ENCODE results near the gene PEAK1.
A peak's percentile ranks its signal among the peaks of the same experiment; 100 is the strongest.
"Not testable (repeated sequence)": the region's sequence is repeated elsewhere in the genome, so short reads cannot be mapped to it uniquely, and the experiment has no call there.

The PEAK1 gene

DNA sequence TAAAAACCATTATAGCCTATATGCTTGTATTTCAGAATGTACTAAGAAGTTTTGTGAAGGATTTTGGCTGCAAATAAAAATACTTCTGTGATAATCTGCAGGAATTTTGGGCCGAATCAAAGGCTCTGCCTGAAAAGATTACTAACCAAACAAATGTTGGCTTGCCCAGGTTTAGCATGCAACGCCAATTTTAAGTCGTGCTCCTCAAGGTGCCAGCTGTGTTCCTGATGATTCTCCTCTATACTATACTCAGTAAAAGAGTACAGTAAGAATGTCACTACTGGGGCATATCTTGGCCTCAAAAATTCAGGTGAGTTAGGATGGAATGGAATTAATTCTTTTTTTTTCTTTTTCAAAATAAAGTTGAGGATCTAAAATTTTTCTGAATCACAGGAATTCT, 198.2 kb downstream of the PEAK1 start:
- no peak for DNase-seq (ENCODE audit: low read depth)

DNA sequence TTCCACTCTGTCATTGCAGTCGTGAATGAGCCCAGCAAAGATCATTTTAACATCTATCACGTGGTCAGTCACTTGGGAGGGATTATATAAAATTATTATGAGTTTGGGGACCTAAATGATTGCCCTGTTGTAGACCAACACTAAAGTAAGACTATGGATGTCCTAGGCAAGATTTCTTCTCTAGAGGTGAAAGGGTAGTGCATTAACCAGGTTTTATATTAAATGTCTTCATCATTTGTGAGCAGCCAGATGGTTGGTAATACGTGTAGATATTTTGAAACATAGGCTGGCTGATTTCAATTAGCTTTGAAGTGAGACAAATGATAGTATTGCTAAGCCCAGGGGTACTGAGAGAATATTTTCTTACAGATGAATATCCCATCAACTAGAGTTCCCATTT, 198.7 kb downstream of the PEAK1 start:
- DNase-seq (ENCODE audit: low read depth), result no peak

DNA sequence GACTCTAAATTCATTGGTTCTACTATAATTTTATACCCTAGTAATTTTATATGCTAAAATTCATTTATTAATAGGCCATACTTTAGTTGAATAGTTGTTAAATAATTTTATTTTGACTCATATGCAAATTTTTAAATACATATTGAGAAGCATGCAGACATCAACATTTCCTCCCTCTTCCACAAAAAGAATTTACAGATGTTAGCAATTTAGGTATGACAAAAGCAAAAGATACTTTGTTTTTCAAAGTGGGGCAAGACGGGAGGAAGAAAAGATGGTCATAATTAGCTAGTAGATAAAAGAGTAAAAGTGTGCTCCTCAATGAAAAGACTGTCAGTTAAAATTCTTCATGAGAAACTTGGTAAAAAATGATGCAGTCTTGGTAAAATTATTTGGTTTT, 200.1 kb downstream of the PEAK1 start:
- no peak for DNase-seq (ENCODE audit: low read depth)

DNA sequence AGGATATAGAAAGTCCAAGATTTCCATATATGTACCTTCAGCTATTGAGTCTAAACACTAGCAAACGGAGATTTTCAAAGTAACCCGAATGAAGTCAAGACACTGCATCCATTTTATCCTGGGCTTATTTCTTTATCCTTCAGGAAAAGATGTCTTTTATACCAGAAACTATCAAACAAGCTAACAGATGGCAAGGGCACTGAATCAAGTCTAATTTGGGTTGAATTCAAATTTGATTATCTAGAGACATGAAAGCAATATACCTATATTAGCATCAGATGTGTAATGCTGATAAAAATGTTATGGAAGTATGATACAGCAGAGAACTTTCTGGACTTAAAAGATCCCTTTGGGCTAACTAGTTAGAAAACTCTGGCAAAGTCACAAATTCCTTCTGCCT, 210.7 kb downstream of the PEAK1 start:
- no peak for DNase-seq (ENCODE audit: low read depth)

DNA sequence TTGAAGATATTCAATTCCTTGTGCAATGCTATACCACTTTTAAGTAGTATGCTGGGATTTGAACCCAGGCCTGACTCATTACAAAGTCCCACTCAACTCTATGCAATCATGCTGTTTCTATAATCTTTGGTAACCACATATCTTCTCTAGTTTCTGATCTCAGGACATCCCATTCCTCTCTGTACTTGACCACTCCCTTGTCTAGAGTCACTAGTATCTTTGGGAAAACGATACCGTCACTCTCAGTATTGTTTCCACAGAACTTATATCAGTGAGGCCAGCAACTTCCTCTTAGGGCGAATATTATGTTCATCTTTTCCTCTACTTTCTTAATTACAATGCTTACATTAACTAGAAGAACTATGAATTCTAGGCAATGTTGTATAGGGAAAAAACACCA, 211.7 kb downstream of the PEAK1 start:
- DNase-seq (ENCODE audit: low read depth), result no peak

DNA sequence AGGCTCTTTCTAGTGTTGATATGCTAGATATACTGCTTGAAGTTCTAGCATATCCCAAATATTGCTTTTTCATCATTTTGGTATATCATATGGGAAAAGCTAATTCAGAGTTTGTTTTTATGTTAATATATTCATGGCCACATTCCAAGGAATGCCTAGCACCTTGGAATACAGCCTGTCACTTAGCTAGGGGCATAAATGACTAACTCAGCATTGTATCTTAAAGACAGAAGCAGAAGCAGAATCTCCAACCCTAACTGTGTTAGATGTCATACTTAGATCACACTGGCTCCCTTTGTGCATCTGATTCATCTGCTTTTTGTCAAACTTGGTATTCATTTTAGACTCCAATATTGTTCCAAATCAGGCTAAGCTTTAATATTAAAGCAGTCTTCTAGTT, 218.2 kb downstream of the PEAK1 start:
- DNase-seq (ENCODE audit: low read depth), result no peak

DNA sequence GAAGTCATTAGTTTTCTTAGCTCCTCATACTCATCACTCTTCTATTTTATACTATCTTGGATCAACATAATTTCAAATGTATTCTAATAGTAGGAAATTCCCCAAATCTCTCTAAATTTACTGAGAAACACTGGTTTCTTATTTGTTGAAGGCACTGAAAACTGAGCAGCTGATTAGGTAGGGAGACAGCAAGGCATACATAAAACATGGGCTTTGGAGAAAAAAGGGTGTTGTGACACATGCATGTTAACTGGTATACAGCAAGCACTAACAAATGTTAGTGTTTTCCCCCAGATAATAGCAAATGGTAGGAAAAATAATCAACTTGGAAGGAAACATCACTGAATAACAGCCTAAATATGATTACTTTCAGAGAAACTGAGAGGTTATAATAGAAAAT, 223.5 kb downstream of the PEAK1 start:
- no peak for DNase-seq (ENCODE audit: low read depth)

DNA sequence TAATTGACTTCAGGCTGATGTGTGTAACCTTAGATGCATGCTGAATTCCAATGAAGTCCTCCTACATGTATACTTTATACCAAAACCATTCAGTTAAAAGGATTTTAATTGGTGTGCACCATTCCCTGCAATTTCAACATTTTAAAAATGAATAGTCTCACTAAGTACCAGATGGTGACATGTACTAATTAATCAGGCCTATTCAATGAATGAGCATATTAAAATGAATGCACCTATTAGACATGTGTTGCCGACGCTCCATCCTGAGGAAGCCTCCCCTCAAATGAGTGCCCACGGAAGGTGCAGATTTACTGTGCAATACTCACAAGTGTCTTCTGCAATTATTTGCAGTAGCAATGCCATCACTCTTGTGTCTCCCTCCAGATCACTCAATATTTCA, 224.3 kb downstream of the PEAK1 start:
- no peak for DNase-seq (ENCODE audit: low read depth)

DNA sequence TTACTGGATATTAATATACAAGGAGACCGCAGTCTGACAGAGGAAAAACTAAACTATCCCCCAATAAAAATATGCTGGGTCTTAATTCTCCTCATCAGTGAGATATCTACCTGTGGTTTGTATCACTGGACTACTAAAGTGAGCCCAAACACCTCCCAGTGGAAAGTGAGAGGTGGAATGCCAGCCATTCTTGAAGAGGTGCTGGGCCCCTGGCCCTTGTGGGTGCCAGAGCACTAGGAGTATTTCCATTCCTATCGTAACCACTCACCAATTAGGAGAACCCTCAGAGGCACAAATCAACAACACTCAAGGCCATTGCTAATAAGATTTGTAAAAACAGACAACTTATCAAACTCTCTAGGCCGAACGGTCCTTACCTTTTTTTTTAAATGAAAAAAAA, 227.5 kb downstream of the PEAK1 start:
- no peak for DNase-seq (ENCODE audit: low read depth)

DNA sequence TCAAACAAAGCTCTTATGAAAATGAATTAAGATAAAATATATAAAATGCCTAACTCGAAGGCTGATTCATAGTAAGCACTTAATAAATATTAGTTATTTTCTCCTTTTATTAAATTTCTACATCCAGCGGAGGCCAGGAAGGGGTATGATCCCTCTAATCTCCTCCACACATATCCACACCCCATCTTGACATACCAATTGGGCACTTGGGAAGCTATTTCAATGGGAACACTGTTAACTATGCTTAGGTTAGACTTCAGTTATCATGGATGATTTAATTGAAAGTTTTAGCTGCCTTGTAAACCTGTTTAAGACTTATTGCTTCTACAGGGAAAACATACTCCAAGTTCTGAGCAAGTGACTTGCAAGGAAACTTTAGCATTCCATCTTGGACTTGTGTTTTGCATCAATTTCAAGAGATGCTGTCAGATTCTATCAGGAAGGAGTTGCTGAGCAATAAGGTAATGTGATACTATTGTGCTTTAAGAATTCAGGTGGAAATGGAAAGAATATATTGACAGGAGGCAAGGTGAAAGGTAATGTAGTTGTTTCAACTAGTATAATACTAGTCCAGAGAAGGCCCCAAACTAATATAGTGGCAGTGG, 228.6 kb downstream of the PEAK1 start:
- DNase-seq (ENCODE audit: low read depth), result no peak

DNA sequence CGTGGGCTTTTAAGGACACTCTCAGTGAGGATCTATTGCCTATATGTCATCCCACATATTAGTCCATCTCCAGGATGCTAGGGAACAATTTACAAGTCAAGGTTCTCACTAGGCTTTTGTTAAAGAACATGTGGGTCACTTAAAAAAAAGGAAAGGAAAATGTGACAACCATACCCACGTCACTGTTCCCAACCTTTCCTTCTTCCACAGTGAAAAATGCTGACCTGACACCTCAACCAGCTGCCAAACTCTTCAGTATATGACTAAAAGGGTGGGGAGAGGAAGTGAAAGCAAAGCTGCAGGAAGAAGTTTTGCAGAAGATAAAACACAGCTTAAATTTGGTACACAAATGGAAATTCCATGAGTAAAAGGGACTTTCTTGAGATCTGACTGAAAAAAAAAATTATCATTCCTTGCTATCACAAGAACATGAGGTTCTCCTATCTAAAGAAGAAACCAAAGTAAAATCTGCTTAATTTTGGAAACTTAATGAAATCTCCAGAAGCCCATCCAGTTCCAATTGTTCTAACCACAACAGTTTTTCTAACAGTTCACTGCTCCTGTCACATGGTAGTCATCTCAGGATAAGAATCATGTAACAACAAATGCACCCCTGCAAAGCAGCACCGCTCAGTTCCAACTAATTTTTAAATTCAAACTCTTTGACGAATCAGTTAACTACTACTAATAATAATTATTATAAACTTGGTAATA, 232.0 kb downstream of the PEAK1 start:
- DNase-seq (ENCODE audit: low read depth), result peak; percentile 47

DNA sequence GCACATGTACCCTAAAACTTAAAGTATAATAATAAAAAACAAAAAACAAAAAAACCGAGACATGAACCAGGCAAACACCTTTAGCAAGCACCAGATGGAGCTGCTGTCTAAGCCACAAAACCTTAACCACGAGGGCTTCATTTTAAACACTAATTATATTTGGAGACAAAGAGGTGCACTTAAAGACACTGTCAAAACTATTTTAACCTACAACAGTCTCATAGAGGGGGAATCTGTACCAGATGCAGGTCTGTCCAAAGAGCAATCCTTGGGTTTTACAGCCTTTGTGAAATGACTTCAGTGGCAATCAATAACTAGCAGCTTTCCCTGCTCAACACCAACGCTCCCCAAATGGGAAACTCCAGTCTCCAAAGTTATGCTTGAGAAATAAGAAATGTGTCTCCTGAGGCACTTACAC, 233.3 kb downstream of the PEAK1 start:
- peak; percentile 30 for DNase-seq (ENCODE audit: low read depth)

DNA sequence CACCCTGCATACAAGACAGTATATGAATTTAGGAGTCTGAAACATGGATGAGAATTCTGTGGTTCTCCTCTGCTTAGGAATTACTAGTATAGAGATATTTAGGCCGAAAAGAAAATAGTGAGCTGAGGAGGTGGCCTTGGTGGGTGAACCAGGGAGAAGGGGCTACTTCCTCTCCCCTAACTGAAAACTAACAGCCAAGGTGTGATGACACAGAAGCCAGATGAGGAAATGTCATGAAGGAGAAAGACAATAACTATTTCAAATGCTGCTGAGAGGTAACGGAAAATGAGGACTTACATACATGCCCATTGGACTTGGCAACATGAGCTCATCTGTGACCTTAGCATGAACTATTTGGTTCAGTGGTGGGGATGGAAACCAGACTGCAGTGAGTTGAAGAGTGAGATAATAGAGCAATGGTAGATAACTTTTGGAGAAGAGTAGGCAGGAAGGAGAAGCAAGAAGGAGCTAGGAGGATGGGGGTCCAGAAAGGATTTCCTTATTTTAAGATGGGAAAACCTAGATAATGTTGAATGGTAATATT, 234.6 kb downstream of the PEAK1 start:
- DNase-seq (ENCODE audit: low read depth), result no peak

DNA sequence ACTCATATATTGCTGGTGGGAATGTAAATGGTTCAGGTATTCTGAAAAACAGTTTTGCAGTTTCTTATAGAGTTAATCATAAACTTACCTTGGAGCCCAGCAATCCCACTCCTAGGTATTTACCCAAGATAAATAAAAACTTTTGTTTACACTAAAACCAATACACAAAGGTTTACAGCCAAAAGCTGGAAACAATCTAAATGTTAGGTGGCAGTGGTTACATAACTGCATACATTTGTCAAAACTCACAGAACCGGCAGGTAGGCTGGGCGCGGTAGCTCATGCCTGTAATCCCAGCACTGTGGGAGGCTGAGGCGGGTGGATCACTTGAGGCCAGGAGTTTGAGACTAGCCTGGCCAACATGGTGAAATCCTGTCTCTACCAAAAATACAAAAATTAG, 235.6 kb downstream of the PEAK1 start:
- DNase-seq (ENCODE audit: low read depth), result not testable (repeated sequence)

DNA sequence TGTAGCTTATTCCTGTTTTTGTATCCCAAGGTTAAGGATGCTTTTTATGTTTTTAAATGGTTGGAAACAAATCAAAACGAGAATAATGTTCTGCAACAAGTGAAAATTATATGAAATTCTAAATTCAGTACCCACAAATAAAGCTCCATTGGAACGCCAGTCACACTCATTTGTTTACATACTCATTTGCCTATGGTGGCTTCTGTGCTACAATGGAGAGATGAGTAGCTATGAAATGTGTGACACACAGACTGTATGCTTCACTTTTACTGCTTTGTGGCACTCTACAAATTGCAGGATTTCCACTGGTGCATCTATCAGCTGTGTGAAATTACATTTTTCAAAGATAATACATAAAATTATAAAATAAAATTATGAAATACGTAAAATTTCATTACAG, 236.8 kb downstream of the PEAK1 start:
- DNase-seq (ENCODE audit: low read depth), result no peak

DNA sequence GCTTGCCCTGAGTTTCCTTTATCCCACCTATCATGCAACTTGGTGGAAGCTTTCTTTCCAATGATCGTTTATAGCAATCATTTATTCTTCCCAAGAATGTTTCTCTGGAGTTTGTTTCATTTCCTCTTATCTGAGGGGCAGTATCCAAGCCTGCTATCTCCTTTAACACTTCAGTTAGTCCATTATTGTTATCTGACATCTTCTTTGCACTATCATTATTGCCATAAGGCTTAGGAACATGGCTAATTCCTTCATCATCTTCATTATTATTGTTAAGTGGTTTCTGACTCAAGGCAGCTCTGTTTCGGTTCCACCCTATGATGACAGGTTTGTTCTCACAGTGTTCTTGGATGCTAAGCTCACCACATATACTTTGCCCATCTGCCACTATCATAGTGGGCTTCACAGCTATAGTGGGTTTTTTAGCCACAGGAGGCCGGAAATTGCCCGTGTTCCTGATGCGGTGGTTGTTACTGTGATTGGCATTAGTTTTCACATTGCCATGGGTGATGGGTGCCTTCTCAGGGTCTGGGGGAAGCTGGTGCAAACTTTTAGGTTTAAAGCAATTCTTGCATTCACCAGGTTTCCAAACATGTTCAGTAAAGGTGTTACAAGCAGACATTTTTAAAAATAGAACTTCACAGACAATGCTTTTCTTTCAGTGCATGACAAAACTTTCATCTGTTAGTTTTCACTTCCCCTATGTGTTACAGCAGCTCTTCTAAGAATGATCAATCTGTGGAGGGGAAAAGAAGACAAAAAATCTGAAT, 238.4 kb downstream of the PEAK1 start:
- no peak for DNase-seq (ENCODE audit: low read depth)

DNA sequence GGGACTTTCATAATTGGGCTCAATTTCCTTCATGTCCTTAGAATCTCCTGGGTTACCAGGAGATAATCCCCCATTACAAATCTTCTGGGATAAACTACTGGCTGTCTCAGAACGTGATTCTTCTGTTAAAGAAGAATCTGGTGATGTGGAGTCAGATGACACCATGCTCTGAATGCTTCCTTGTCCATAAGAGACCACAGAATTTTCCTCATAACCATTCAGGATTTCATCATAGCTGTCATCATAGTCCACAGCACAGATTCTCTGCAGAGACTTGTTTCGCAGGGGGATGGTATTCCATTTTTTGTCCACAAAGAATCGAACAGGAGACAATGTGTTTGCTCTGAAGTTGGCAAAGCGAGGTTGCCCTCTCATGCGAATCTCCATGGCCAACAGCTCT, 239.1 kb downstream of the PEAK1 start:
- DNase-seq (ENCODE audit: low read depth), result no peak

DNA sequence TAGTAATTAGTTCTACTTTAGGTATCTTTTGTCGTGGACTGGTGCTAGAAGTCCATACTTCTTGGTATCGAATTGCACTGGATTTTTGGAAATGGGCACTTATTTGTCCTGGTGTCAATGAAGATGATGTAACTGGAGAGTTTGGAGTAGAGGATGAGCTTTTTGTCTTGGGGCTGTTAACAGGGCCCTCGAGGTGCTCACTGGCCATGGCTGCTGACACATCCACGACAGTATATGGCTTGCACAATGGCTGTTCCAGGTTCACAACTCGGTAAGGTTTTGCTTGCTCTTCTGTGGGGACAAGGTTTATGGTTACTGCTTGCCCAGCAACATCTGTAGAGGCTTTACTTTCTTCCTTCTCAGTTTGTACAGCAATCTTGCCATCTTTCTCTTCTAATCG, 239.6 kb downstream of the PEAK1 start:
- DNase-seq (ENCODE audit: low read depth), result no peak

DNA sequence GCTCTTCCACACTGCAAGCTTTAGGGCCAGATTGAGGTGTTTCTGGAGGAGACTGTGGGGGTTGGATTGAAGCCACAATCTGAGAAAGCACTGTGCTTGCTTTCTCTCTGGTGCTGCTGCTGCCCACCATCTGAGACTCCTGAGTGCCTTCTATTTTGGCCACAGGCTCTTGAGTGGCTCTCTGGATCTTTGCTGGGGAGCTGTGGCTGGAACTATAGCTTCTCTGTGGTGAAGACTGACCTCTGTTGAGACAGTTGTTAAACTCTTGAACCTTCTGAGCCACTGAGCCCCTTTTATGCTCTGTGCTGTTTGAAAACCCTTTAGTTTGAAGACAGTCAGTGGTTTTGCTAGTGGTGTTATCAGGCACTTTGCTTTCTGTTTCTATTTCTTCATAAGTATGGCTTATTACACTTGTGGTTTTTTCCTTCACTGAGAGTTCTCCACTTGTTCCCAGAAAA, 240.3 kb downstream of the PEAK1 start:
- DNase-seq (ENCODE audit: low read depth), result no peak

DNA sequence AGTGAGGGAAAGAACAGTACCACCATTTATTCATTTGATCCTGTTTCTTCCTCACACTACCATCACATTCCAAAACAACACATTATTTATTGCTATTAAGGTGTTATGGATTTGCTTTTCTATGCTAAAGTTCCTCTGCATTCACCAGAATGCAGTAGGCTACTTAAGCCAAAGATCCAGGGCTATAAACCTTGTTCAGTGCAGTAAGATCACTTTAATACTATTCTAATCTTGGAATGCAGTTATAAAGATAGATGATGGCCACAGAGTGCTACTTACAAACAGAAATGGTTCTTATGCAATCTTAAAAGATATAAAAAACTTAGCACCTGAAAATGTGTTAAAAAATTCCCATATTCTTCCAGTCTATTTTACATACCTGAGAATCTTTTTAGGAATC, 241.5 kb downstream of the PEAK1 start:
- no peak for DNase-seq (ENCODE audit: low read depth)

DNA sequence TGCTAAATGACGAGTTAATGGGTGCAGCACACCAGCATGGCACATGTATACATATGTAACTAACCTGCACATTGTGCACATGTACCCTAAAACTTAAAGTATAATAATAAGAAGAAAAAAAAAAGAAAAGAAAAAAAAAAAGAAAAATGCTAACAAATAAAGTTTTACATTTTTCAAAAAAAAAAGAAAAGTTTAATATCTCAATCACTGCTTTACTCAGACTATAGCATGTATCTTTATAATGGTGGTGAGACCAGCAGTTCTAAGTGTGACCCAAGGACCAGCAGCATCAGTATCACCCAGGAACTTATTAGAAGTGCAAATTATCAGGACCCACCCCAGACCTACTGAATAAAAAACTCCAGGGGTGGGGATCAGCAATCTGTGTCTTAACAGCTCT, 243.8 kb downstream of the PEAK1 start:
- DNase-seq (ENCODE audit: low read depth), result not testable (repeated sequence)

DNA sequence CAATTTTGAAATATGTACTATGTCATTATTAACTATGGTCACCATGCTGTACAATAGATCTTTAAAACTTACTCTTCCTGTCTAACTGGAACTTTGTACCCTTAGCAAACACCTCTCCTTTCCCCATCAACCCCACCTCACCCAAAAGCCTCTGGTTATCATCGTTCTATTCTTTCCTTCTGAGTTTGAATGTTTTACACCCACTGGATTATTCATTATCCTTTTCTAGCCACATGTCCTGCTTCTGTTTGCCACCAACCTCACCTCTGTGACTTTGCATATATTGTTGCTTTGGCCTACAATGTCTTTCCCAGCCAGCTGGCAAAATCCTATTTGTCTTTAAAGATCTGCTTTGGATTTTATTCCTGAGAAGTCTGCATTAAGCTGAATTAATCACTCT, 246.4 kb downstream of the PEAK1 start:
- DNase-seq (ENCODE audit: low read depth), result no peak

Measured in ELR (cell line).